ENCODE data around the gene CAST. TPM values are rescaled to one million over a fixed set of nuclear protein-coding genes. Genes with fewer than 3 reads are reported as not detected.

The CAST gene
- total and polyA plus RNA-seq, 8 donors = 26.5 to 100 (median 63.6) TPM

GRCh38 chr5:96772542-96772941 lies 110.4 kb downstream of the CAST start:
- FAIRE-seq = no peak
- no peak for TF ChIP-seq CTCF (IDR thresholded peaks at IDR 0.05)
- intact Hi-C loops (cut with DNase I) = no loop called here
- H3K9me3 ChIP-seq = no peaks in the 10 kb centered on the region
- no peak overlapping the region for H3K4me3 ChIP-seq
- H3K27me3 ChIP-seq = no peaks in the 10 kb centered on the region
- peaks cover 0 to 9% (median 7%) of the 10 kb centered on the region in 3 donors for H3K4me1 ChIP-seq
- ATAC-seq = no peak
- no peak overlapping the region for H3K27ac ChIP-seq
- DNase-seq = no peak
- H3K36me3 ChIP-seq = peaks cover 0 to 55% (median 12%) of the 10 kb centered on the region in 3 donors

DNA sequence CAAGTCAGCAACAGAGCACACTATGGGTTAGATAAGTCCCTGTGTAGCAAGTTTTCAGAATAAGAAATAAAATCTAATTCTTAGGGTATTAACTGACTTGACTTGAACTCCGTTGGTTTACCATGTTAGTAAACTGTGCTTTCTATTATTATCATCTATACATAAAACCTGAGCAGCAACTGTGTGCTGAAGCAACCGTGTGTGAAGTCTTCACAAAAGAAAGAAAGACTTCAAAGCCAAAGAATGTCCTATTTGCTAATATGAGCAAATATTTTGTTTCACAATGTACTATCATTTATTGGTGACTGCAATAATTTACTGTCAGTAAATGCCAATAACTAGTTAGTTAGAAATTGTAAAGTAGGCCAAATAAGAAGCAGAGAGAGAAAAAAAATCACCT lies 112.9 kb downstream of the CAST start:
- no peak for FAIRE-seq
- DNase-seq = no peak
- Histone ChIP-seq H3K4me1 (peaks cover 4 to 9% (median 7%) of the 10 kb centered on the region in 3 donors), H3K4me3 (no peak overlapping the region), H3K36me3 (peaks cover 0 to 30% (median 10%) of the 10 kb centered on the region in 3 donors), H3K27me3 (no peaks in the 10 kb centered on the region), H3K27ac (no peak overlapping the region), H3K9me3 (no peaks in the 10 kb centered on the region)
- ATAC-seq = no peak
- TF ChIP-seq CTCF (IDR thresholded peaks at IDR 0.05) = no peak
- intact Hi-C loops (cut with DNase I) = no loop called here
- 53 to 70% methylated on average over 2 of the region's 2 CpGs for WGBS, 2 donors

- no peak for DNase-seq
- ATAC-seq = no peak
- peaks cover 6 to 10% (median 9%) of the 10 kb centered on the region in 3 donors for H3K4me1 ChIP-seq
- intact Hi-C loops (cut with DNase I) = no loop called here
- peaks cover 0 to 23% (median 10%) of the 10 kb centered on the region in 3 donors for H3K36me3 ChIP-seq
- no peaks in the 10 kb centered on the region for H3K27me3 ChIP-seq
- H3K4me3 ChIP-seq = no peak overlapping the region
- no peaks in the 10 kb centered on the region for H3K9me3 ChIP-seq
- FAIRE-seq = no peak
- H3K27ac ChIP-seq = no peak overlapping the region
- WGBS, 2 donors = 93 to 97% methylated on average over 11 of the region's 11 CpGs
- TF ChIP-seq CTCF (IDR thresholded peaks at IDR 0.05) = no peak
Measured at GRCh38 chr5:96775689-96776088, 113.5 kb downstream of the CAST start.

GRCh38 chr5:96776621-96777020 lies 114.4 kb downstream of the CAST start:
- peaks cover 13 to 19% (median 16%) of the 10 kb centered on the region in 3 donors for H3K4me1 ChIP-seq
- FAIRE-seq (no peak), ATAC-seq (no peak), DNase-seq (no peak)
- no peak for TF ChIP-seq CTCF (IDR thresholded peaks at IDR 0.05)
- 42 to 51% methylated on average over 2 of the region's 2 CpGs for WGBS, 2 donors
- H3K9me3 ChIP-seq = no peaks in the 10 kb centered on the region
- no peaks in the 10 kb centered on the region for H3K27me3 ChIP-seq
- H3K27ac ChIP-seq = no peak overlapping the region
- H3K36me3 ChIP-seq = peaks cover 0 to 23% (median 10%) of the 10 kb centered on the region in 3 donors
- intact Hi-C loops (cut with DNase I) = no loop called here
- no peak overlapping the region for H3K4me3 ChIP-seq

DNA sequence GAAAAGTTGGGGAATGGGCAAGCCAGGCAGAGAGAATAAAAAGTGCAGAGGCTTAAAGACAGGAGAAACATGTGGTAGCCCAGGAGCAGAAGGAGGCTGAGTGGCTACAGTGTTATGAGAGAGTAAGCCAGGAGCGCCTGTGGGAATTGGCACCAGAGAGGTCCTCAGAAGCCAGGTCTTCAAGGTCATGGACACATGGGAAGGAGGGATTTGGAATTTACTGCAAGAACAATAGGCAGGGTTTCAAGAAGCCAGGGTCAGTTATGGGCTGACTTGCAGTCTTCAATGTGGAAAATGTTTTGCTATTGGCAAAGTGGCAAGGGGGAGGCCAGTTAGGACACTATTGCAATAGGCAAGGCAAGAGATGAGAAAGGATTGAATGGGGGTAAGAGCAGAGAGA lies 116.2 kb downstream of the CAST start:
- Histone ChIP-seq H3K36me3 (peaks cover 0 to 7% (median 4%) of the 10 kb centered on the region in 3 donors), H3K27ac (no peak overlapping the region), H3K4me1 (peaks cover 15 to 21% (median 16%) of the 10 kb centered on the region in 3 donors), H3K9me3 (no peaks in the 10 kb centered on the region), H3K4me3 (no peak overlapping the region), H3K27me3 (no peaks in the 10 kb centered on the region)
- intact Hi-C loops (cut with DNase I) = no loop called here
- FAIRE-seq (no peak), DNase-seq (peak in 2 of 6 donors; percentile 18 to 39), ATAC-seq (peak in 3 of 4 donors; percentile 10 to 76 (median 72))
- 45 to 47% methylated on average over 1 of the region's 1 CpG for WGBS, 2 donors
- TF ChIP-seq CTCF (IDR thresholded peaks at IDR 0.05) = no peak

All from pancreas (tissue), 10 donors.